ENCODE measurements around the gene ING5.
"Not testable (repeated sequence)": the region's sequence is repeated elsewhere in the genome, so short reads cannot be mapped to it uniquely, and the experiment has no call there.

ING5 gene

DNA sequence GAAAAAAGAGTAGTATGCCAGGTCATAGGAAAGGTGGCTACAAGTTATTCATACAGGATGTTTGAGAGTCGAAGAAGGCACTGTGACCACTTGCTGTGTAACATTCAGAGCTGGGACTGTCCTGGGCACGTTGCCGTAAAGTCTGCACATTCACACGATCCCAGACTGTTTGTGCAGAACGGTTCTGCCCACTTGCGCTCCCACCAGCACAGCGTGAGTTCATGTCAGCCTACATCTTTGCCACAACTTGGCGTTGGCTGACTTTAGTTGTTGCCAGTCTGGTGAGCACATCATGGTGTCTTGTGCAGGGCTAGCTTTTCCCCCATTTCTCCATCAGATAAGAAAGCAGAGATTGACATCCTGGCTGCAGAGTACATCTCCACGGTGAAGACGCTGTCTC is 7.0 kb downstream of the ING5 start:
- DNase-seq, result no peak

DNA sequence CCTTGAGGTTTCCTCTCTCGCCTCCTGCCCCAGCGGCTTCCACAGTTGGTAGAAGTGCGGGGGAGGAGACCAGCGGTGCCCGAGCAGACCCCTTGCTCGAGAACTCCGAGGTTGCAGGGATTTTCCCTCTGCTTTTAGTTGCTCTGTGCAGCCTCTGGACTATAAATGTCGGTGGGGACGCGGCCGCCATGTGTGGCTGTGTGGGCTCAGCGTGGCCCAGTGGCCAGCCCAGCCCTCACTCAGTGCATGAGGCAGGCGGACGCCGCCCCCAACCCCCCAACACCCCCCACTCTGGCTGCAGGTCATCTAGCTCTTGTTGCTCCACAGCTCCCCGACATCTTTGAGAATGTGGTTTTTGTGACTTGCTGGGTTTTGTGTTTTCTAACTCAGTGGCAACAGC is 17.3 kb downstream of the ING5 start:
- DNase-seq, result no peak

DNA sequence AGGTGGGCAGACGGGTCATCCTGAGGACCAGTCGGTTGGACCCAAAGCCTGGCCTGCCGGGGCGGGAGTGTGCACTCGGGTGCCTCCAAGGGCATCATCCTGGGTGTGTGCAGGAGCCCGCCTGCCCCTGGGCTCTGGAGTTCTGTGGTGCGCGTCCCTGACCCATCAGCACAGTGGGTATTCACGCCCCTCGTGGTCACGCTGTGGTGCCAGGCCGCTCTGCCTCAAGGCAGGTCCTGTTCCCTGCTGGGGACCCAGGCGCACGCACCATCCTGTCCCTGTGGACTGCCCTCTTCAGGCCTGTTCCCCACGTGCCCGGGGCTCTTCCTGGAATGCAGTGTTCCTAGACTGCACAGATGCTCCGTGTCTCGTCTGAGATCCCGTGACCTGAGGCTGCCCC is 18.3 kb downstream of the ING5 start:
- DNase-seq, result no peak

DNA sequence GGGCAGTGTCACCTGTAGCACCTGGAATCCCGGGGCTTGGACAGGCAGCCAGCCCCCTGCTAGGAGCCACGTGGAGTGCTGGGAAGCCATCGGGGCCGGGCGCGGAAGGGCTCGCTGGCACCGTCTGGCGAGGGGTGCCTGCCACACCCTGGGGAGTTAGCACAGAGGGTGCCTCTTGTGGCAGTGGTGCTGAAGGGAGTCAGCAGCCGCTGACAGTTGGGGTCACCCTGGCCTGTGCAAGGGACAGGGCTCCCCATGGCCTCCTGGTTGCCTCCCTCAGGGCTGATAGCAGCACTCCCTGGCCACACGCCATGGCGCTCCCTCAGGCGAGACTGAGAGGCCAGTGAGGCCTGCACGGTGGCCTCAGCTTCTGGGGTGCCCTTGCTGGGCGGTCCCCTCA is 18.7 kb downstream of the ING5 start:
- DNase-seq, result no peak

DNA sequence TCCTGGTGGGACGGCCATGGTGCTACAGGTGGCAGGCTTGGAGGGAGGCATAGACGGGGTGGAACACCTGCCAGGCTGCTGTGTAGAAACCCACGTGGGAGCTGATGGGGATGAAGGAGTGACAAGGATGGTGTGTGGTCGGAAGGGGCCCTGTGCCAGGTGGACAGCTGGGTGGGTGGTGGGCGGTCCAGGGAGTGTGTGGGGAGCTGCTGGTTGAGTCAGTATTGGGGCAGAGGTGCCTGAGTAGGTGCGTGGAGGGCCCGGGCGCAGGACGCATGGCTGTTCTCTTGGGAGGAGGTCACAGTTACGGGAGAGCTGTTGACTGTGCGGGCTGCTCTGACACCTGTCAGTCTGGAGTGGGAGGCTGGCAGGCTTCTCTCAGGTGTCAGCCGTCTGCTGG is 20.0 kb downstream of the ING5 start:
- no peak for DNase-seq

DNA sequence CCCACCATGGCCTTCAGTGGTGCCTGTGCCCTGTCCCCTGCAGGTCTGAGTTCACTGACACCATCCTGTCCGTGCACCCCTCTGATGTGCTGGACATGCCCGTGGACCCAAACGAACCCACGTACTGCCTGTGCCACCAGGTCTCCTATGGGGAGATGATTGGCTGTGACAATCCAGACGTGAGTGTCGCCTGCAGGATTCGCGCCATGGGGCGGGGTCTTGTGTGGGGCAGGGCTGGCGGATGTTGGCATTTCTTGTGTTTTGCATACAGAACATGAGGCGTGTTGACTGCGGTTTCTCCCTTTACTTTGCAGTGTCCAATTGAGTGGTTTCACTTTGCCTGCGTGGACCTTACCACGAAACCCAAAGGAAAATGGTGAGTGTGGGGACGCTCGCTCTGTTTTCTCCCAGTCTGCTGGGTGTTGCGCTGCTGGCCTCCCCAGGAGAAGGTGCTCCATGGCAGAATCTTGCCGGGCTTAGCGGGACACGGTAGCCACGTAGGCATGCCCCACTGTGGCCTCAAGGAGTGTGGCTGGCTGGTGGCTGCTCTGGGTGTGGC is 21.1 kb downstream of the ING5 start:
- DNase-seq, result no peak

DNA sequence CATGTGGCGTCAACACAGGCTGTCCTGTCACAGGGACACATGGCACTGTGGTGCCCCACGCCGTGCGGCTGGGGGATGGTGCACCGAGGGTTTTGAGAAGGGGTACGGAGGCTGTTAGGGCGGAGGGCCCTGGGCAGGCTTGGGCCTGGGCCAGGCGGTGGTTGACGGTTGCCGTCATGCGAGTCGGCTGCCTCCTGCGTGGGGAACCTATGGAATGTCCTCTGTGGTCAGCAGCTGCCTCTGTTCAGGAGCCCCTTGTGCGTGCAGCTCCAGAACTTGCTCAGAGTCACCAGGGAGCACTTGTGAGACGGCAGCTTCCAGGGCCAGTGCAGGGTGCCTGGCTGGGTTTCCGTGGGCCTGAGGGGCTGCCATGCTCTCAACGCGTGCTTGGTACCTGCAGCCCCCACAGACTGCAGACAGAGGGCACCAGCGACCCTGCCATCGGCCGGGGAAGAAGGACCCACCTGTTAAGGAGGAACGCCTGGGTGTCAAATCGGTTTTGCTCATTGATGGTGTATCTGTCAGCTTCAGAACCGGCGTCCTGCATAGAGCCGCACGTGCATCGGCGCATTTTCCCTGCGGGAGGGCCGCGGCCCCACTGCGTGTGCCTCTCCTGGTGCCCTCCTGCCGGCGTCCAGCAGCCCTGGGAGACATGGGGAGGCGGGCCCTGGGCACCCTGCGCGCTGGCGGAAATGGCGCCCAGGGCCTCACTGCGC is 22.6 kb downstream of the ING5 start:
- DNase-seq, result no peak

DNA sequence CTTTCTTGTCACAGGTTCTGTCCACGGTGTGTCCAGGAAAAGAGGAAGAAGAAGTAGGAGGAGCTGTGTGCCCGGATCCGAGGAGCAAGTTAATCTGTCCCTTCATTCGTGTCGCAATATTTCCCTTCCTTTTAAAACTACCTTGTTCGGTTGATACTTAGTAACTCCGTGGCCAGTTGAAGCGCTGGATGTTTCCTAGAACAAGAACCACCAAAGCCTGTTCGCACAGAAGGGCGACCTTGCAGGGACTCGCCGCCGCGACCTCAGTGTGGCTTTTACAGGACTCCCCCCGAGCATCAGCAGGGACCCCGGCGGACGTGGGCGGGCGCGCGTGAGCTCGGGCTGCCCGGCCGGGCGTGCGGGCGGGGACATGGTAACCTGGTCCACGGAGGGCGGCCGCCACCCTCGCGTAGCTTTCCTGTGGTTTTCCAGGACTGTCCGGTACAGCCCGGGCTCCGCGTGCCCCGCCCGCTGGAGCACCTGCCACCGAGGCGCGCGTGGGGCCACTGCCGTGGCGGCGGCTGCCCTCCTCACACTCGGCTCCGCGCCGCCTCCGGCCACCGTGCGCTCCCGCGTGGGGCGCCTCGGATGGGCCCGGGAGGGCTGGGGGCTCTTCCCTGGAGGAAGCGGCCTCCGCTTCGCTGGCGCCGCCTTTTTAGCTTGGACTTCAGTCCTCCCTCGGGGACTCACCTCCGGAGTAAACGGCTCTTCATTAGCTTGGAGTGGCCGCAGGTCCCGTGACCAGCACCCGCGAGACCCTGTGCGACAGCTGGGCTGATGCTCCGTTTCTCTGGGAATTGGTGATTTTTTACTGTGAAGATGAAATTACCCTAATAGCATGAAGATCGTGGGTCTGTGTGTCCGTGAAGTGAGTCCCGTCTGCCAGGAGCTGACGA is 23.4 kb downstream of the ING5 start:
- no peak for DNase-seq

DNA sequence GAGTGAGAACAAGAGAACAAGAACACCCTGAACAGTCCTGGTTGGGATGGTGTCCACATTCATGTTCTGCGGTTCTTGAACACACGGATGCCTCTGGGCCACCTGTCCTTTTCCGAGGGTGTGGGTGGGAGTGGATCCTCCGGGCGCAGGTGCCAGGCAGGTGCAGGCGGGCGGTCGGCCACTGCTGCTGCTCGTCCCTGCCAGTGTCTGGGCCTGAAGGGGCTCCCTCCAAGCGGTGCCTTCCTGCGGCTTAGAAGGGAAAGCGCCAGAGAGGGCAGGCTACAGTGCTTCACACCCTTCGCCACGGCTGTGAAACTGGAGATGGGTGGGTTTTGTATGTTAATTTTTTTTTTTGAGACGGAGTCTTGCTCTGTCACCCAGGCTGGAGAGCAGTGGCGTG is 24.6 kb downstream of the ING5 start:
- no peak for DNase-seq

DNA sequence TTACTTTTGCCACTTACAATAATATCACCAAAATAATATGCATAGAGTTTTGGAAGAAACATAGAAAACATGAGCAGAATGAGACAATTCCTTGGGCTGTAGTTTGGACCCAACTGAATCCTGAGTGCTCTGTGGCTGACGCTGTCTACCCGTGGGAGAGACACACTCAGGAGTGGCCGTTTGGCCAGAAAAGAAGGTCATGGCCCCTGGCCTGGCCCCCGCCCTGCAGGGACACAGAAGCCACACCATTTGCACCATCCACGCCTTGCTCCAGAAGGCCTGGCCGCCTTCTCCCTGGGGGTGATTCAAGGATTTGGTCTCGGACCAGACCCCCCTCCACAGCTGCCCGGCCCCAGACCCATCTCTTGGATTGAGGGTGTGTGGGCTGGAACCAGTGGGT is 26.2 kb downstream of the ING5 start:
- no peak for DNase-seq

DNA sequence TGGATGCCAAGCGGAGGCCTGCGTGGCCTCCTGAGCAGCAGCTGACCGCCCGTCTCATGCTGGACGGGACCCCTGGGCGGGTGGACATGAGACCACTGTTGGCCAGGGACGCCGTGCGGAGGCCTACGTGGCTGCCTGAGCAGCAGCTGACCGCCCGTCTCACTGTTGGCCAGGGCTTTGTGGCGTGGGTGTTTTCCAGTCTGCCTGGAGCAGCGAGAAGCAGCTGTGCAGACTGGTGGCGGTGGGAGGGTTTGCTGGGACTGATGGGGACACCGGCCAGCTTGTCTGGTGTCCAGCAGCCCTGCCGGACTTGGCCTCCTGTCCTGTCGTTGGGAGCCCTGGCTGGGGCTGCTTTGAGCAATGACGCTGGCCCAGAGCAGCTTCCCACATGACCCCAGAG is 26.8 kb downstream of the ING5 start:
- DNase-seq, result no peak

DNA sequence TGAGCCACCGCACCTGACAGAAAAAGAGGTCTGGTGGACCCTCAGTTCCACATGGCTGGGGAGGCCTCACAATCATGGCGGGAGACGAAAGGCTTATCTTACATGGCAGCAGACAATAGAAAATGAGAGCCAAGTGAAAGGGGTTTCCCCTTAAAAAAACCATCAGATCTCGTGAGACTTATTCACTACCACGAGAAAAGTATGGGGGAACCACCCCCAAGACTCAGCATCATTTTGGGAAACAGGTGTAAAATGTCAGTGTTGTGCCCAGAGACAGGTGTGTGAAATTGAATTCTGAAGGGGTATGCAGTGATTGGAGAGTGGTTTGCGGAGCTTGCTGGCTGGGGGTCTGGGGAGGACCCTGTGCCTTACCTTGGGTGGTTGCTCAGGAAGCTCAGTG is 28.0 kb downstream of the ING5 start:
- DNase-seq, result no peak

DNA sequence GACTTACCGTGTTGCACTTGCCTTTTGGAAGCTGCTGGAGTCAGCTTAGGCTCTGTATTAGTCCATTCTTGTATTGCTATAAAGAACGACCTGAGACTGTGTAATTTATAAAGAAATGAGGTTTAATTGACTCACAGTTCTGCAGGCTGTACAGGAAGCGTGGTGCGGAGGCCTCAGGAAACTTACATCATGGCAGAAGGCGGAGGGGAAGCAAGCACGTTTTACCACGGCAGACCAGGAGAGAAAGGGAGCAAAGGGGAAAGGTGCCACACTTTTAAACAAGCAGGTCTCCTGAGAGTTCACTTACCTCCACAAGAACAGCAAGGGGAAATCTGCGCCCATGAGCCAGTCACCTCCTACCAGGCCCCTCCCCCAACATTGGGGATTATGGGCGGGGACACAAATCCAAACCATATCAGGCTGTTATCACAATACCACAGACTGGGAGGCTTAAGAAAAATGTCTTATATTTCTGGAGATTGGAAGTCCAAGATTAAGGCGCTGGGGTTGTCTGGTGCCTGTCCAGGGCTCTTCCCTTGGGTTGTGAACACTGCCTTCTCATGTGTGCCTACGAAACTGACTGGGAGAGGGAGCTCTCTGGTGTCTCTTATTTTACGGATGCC is 28.9 kb downstream of the ING5 start:
- peak in 1 of 2 donors; percentile 24 for DNase-seq

DNA sequence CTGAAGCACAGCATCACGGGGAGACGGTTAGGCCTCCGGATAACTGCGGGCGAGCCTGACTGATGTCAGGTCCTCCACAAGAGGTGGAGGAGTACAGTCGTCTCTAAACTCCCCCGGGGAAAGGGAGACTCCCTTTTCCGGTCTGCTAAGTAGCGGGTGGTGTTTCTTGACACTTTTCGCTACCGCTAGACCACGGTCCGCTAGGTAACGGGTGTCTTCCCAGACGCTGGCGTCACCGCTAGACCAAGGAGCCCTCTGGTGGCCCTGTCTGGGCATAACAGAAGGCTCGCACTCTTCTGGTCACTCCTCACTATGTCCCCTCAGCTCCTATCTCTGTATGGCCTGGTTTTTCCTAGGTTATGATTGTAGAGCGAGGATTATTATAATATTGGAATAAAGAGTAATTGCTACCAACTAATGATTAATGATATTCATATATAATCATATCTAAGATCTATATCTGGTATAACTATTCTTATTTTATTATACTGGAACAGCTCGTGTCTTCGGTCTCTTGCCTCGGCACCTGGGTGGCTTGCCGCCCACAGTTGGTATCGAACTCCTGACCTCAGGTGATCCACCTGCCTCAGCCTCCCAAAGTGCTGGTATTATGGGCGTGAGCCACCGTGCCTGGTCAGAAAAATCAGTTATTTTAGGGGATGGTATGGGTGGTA is 30.8 kb downstream of the ING5 start:
- DNase-seq, result not testable (repeated sequence)

DNA sequence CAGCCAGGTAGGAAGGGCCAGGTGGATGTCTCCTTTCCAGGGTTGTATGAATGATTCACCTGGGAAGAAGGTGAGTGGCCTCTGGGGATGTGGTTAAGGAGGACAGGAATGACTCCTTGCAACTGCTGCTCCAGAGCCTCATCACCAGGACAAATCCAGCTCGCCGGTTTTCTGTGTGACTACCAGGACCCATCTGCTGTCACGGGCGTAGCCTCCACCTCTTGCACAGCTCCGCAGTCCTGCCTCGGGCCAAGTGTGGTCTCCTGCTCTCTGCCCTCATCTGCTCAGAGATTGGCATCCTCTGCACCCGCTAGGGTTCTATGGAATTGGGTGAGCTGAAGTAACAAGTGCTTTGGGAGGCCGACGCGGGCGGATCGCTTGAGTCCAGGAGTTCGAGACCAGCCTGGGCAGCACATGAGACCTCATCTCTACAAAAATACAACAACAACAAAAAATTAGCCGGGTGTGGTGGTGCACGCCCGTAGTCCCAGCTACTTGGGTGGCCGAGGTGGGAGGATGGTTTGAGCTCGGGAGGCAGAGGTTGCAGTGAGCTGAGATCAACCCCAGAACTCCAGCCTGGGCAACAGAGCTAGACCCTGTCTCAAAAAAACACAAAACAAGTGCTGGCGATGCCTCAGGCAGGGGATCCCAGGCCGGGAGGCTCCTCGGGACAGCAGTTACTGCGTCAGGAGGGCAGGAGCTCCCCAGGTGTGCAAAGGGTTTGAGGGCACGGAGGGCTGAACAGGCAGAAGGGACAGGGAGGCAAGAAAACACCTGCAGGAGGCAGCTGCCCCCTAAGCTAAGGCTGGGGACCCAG is 31.8 kb downstream of the ING5 start:
- DNase-seq, result no peak

DNA sequence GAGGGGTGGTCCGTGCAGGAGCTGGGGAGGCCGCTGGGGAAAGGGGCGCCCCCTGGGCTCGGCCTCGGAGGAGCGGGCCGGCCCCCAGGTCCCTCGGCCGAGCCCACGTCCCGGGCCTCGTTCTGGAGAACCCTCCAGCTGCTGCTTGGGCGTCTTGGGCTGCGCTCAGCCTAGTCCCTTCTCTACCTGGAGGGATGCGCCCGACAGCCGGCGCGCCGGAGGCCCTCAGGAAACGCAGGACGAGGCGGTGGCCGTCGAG is 32.3 kb downstream of the ING5 start:
- no peak for DNase-seq

DNA sequence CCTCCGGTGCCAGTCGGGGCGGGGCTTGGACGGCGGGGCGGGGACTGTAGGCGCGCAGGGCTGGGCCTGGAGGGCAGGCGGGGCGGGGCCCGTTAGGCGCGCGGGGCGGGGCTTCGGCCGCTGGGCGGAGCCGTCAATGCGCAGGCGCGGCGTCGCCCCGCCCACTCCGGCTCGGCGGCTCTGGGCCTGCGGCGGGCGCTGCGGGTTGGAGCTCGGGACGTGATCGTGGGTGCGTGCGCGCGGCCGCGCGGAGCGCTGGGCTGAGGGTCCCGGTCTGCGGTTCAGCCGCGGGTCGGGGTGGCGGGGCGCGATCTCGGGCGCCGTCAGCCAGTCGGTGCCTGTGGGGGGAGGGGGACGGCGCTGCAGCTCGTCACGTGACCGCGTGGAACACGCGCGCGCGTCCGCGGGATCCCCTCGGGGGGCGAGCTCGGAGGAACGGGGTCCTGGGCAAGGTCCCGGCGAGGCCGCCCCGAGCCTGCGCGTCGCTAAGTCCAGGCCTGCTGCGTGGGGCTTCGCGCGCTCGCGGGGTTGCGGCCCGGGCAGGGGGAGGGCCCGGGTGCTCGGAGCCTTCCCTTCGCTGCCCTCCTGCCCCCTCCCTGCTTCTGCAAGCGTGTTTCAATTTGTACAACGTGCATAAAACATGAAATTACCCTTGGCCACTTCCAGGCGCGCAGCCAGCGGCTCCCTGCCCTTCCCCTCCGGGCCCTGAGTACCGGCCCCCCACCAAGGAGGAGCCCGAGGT is 32.8 kb downstream of the ING5 start, which contains the start of gene D2HGDH:
Gene D2HGDH (plus strand): TSS at position 164 of the 742 bp plus-strand sequence. CDS start 595 bp downstream, outside the sequence.
- DNase-seq, result peak; percentile 51 to 97

DNA sequence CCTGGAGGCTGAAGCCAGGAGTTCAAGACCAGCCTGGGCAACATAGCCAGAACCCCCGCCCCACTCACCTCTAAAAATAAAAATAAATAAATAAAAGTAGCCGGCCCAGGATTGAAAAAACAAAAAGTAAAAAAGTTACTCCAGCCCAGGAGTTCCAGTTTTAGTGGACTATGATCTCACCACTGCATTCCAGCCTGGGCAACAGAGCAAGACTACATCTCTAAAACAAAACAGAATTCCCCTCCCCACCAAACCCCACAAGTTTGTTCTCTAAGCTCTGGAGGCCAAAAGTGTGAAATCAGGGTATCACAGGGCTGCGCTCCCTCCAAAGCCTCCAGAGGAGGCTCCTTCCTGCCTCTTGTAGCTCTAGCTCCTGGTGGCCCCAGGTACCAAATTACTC is 34.3 kb downstream of the ING5 start:
- DNase-seq, result no peak

DNA sequence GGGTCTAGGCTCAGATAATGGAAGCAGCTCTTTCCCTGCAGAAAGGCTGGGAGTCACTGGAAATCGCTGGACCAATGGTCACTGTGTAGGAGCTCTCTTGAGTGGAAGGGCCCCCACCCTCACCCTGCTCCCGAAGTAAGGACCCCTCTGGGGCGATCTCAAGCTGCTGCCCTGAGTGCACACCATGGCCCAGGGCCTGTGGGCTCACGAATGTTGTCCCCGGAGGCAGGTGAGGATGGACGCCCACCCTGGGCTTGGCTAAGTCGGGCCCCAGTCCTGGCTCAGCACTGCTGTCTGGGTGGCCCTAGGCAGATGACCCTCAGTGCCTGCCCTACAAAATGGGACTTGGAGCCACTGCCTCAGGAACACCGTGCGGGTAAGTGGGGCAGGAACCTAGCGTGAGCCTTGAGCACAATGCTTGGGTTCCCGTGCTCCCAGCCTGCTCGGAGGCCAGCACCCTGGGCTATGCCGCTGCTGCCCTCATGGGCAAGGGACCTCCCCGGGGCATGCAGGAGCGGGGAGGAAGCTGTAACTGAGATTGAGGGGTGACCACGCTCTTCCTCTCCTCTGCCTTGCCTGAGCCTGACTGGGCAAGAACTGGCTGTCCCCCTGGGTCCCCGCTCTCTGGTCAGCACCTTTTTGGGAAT is 36.3 kb downstream of the ING5 start:
- no peak for DNase-seq

DNA sequence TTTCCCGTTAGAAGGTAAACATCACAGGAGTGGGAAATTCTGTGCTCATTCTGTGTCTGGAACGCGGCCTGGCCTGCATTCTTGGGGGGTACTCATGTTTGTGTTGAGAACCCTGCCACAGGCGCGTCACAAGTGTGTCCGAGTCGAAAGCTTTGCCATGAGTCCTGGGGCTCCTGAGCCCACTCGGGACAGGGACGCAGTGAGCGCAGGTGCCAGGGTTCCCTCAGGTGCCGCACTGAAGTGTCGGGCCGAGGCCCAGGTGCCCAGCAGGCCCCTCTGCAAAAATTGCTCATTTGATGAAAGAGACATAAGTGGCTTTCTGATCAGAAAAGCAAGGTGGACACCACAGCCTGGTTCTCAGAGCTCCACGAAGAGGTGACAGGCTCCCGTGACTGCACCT is 37.3 kb downstream of the ING5 start:
- DNase-seq, result no peak

DNA sequence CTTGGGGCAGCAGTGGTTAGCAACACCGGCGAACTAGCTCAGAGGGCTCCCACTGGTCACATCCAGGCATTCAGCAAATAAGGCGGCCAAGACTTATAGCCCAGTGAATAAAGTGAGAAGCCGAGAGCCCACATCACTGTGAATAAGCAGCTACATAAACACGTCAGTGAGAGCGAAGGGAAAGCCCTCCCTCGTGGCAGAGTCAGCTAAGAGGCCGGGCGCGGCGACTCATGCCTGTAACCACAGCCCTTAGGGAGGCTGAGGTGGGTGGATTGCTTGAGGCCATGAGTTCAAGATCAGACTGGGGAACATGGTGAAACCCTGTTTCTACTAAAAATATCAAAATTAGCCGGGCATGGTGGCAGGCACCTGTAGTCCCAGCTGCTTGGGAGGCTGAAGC is 37.8 kb downstream of the ING5 start:
- DNase-seq, result peak in 1 of 2 donors; percentile 21
